Measurements from ENCODE around the gene SLAIN2.
"Not testable (repeated sequence)": the region's sequence is repeated elsewhere in the genome, so short reads cannot be mapped to it uniquely, and the experiment has no call there.

SLAIN2 gene

GRCh38 chr4:48432017-48432416 lies 90.7 kb downstream of the SLAIN2 start:
- DNase-seq (ENCODE audit: low read depth in 1 of 2, low spot score in 1 of 2), result no peak
- in situ Hi-C loops (cut with HindIII; ENCODE audit: low pct_unique_long_range_greater_than_20kb, low sequenced_read_pairs), result no loop called here
- TF ChIP-seq JUND (IDR thresholded peaks at IDR 0.05; ENCODE audit: low read depth), result no peak

GRCh38 chr4:48436318-48436717 lies 95.0 kb downstream of the SLAIN2 start:
- in situ Hi-C loops (cut with HindIII; ENCODE audit: low pct_unique_long_range_greater_than_20kb, low sequenced_read_pairs), result no loop called here
- DNase-seq (ENCODE audit: low read depth in 1 of 2, low spot score in 1 of 2), result no peak
- TF ChIP-seq JUND (IDR thresholded peaks at IDR 0.05; ENCODE audit: low read depth), result no peak

- in situ Hi-C loops (cut with HindIII; ENCODE audit: low pct_unique_long_range_greater_than_20kb, low sequenced_read_pairs), result no loop called here
- TF ChIP-seq JUND (IDR thresholded peaks at IDR 0.05; ENCODE audit: low read depth), result no peak
- no peak for DNase-seq (ENCODE audit: low read depth in 1 of 2, low spot score in 1 of 2)
These were observed 98.7 kb downstream of the SLAIN2 start for GRCh38 chr4:48439988-48440387.

GRCh38 chr4:48440914-48441313 lies 99.6 kb downstream of the SLAIN2 start:
- DNase-seq (ENCODE audit: low read depth in 1 of 2, low spot score in 1 of 2); in situ Hi-C loops (cut with HindIII; ENCODE audit: low pct_unique_long_range_greater_than_20kb, low sequenced_read_pairs): not testable (repeated sequence)

- peak in 1 of 2 experiments; percentile 5 for DNase-seq (ENCODE audit: low read depth in 1 of 2, low spot score in 1 of 2)
- in situ Hi-C loops (cut with HindIII; ENCODE audit: low pct_unique_long_range_greater_than_20kb, low sequenced_read_pairs), result no loop called here
These were observed 104.4 kb downstream of the SLAIN2 start for GRCh38 chr4:48445704-48446103.

GRCh38 chr4:48446642-48447041 lies 105.3 kb downstream of the SLAIN2 start:
- in situ Hi-C loops (cut with HindIII; ENCODE audit: low pct_unique_long_range_greater_than_20kb, low sequenced_read_pairs), result no loop called here
- DNase-seq (ENCODE audit: low read depth in 1 of 2, low spot score in 1 of 2), result no peak
- TF ChIP-seq JUND (IDR thresholded peaks at IDR 0.05; ENCODE audit: low read depth), result no peak

More at GRCh38 chr4:48445704-48446103, 104.4 kb downstream of the SLAIN2 start:
- TF ChIP-seq JUND (IDR thresholded peaks at IDR 0.05; ENCODE audit: low read depth), result no peak

GRCh38 chr4:48449151-48449550 lies 107.8 kb downstream of the SLAIN2 start:
- in situ Hi-C loops (cut with HindIII; ENCODE audit: low pct_unique_long_range_greater_than_20kb, low sequenced_read_pairs), result no loop called here
- TF ChIP-seq JUND (IDR thresholded peaks at IDR 0.05; ENCODE audit: low read depth), result no peak
- no peak for DNase-seq (ENCODE audit: low read depth in 1 of 2, low spot score in 1 of 2)

GRCh38 chr4:48450740-48451139 lies 109.4 kb downstream of the SLAIN2 start:
- no peak for DNase-seq (ENCODE audit: low read depth in 1 of 2, low spot score in 1 of 2)
- no peak for TF ChIP-seq JUND (IDR thresholded peaks at IDR 0.05; ENCODE audit: low read depth)
- in situ Hi-C loops (cut with HindIII; ENCODE audit: low pct_unique_long_range_greater_than_20kb, low sequenced_read_pairs), result no loop called here

GRCh38 chr4:48451656-48452055 lies 110.3 kb downstream of the SLAIN2 start:
- in situ Hi-C loops (cut with HindIII; ENCODE audit: low pct_unique_long_range_greater_than_20kb, low sequenced_read_pairs); DNase-seq (ENCODE audit: low read depth in 1 of 2, low spot score in 1 of 2): not testable (repeated sequence)

- no peak for TF ChIP-seq JUND (IDR thresholded peaks at IDR 0.05; ENCODE audit: low read depth)
- no peak for DNase-seq (ENCODE audit: low read depth in 1 of 2, low spot score in 1 of 2)
- in situ Hi-C loops (cut with HindIII; ENCODE audit: low pct_unique_long_range_greater_than_20kb, low sequenced_read_pairs), result no loop called here
These were observed 113.3 kb downstream of the SLAIN2 start for GRCh38 chr4:48454591-48454990.

- no peak for DNase-seq (ENCODE audit: low read depth in 1 of 2, low spot score in 1 of 2)
- in situ Hi-C loops (cut with HindIII; ENCODE audit: low pct_unique_long_range_greater_than_20kb, low sequenced_read_pairs), result no loop called here
- TF ChIP-seq JUND (IDR thresholded peaks at IDR 0.05; ENCODE audit: low read depth), result no peak
These were observed 119.7 kb downstream of the SLAIN2 start for GRCh38 chr4:48461000-48461399.

- no peak for DNase-seq (ENCODE audit: low read depth in 1 of 2, low spot score in 1 of 2)
- in situ Hi-C loops (cut with HindIII; ENCODE audit: low pct_unique_long_range_greater_than_20kb, low sequenced_read_pairs), result no loop called here
- TF ChIP-seq JUND (IDR thresholded peaks at IDR 0.05; ENCODE audit: low read depth), result no peak
These were observed 121.0 kb downstream of the SLAIN2 start for GRCh38 chr4:48462363-48462762.

GRCh38 chr4:48467442-48467841 lies 126.1 kb downstream of the SLAIN2 start:
- DNase-seq (ENCODE audit: low read depth in 1 of 2, low spot score in 1 of 2), result no peak
- TF ChIP-seq JUND (IDR thresholded peaks at IDR 0.05; ENCODE audit: low read depth), result no peak
- in situ Hi-C loops (cut with HindIII; ENCODE audit: low pct_unique_long_range_greater_than_20kb, low sequenced_read_pairs), result no loop called here

GRCh38 chr4:48467891-48468290 lies 126.6 kb downstream of the SLAIN2 start:
- in situ Hi-C loops (cut with HindIII; ENCODE audit: low pct_unique_long_range_greater_than_20kb, low sequenced_read_pairs), result no loop called here
- no peak for TF ChIP-seq JUND (IDR thresholded peaks at IDR 0.05; ENCODE audit: low read depth)

More at GRCh38 chr4:48467891-48468290, 126.6 kb downstream of the SLAIN2 start:
- DNase-seq (ENCODE audit: low read depth in 1 of 2, low spot score in 1 of 2), result no peak

Measured in T47D (cell line).